ENCODE data around the gene PIK3C3. TPM values are rescaled to one million over a fixed set of nuclear protein-coding genes. Genes with fewer than 3 reads are reported as not detected.
A peak's percentile ranks its signal among the peaks of the same experiment; 100 is the strongest.
"Not testable (repeated sequence)": the region's sequence is repeated elsewhere in the genome, so short reads cannot be mapped to it uniquely, and the experiment has no call there.

PIK3C3 gene
- total and polyA plus RNA-seq, 5 experiments from 2014 or later, result 25.1 to 73.0 (median 38.8) TPM

- DNase-seq, result no peak
- Mint-ChIP-seq H3K36me3 (peaks cover 0 to 84% (median 34%) of the 10 kb centered on the region in 3 donors), H3K9me3 (no peaks in the 10 kb centered on the region), H3K27me3 (no peaks in the 10 kb centered on the region), H3K27ac (no peak overlapping the region), H3K4me1 (peaks cover 0 to 4% (median 1%) of the 10 kb centered on the region in 4 donors), H3K4me3 (no peak overlapping the region)
- POLR2A ChIA-PET, result no interaction called here
- ATAC-seq, result no peak
These were observed 77.4 kb downstream of the PIK3C3 start for GRCh38 chr18:42032447-42032846.

- H3K4me1 Mint-ChIP-seq, result peaks cover 0 to 4% (median 1%) of the 10 kb centered on the region in 4 donors
- POLR2A ChIA-PET, result no interaction called here
- H3K4me3 Mint-ChIP-seq, result no peak overlapping the region
- no peak overlapping the region for H3K27ac Mint-ChIP-seq
- no peaks in the 10 kb centered on the region for H3K9me3 Mint-ChIP-seq
- H3K27me3 Mint-ChIP-seq, result no peaks in the 10 kb centered on the region
- peaks cover 0 to 90% (median 37%) of the 10 kb centered on the region in 3 donors for H3K36me3 Mint-ChIP-seq
- no peak for DNase-seq
- no peak for ATAC-seq
These were observed 78.2 kb downstream of the PIK3C3 start for GRCh38 chr18:42033137-42033810.

GRCh38 chr18:42038936-42039335, 83.9 kb downstream of the PIK3C3 start:
- POLR2A ChIA-PET, result no interaction called here
- peak overlapping the region in 1 of 10 donors; percentile 20 for H3K27ac Mint-ChIP-seq
- H3K27me3 Mint-ChIP-seq, result no peaks in the 10 kb centered on the region
- ATAC-seq (no peak), DNase-seq (no peak)
- H3K9me3 Mint-ChIP-seq, result no peaks in the 10 kb centered on the region
- H3K4me3 Mint-ChIP-seq, result no peak overlapping the region
- H3K4me1 Mint-ChIP-seq, result peaks cover 0 to 9% (median 2%) of the 10 kb centered on the region in 4 donors
- H3K36me3 Mint-ChIP-seq, result peaks cover 0 to 95% (median 28%) of the 10 kb centered on the region in 3 donors

GRCh38 chr18:42039396-42039795, 84.4 kb downstream of the PIK3C3 start:
- no peak for DNase-seq
- no peaks in the 10 kb centered on the region for H3K27me3 Mint-ChIP-seq
- H3K9me3 Mint-ChIP-seq, result no peaks in the 10 kb centered on the region
- peaks cover 0 to 96% (median 25%) of the 10 kb centered on the region in 3 donors for H3K36me3 Mint-ChIP-seq
- H3K4me3 Mint-ChIP-seq, result no peak overlapping the region
- ATAC-seq, result no peak
- peak overlapping the region in 2 of 10 donors; percentile 20 to 59 for H3K27ac Mint-ChIP-seq
- POLR2A ChIA-PET, result no interaction called here
- peaks cover 0 to 9% (median 2%) of the 10 kb centered on the region in 4 donors for H3K4me1 Mint-ChIP-seq

- no peak for DNase-seq
- H3K27ac Mint-ChIP-seq, result no peak overlapping the region
- H3K4me3 Mint-ChIP-seq, result no peak overlapping the region
- H3K36me3 Mint-ChIP-seq, result peaks cover 0 to 90% (median 21%) of the 10 kb centered on the region in 3 donors
- H3K4me1 Mint-ChIP-seq, result peaks cover 0 to 9% (median 2%) of the 10 kb centered on the region in 4 donors
- no peaks in the 10 kb centered on the region for H3K9me3 Mint-ChIP-seq
- ATAC-seq, result no peak
- H3K27me3 Mint-ChIP-seq, result no peaks in the 10 kb centered on the region
- POLR2A ChIA-PET, result no interaction called here
These were observed 86.8 kb downstream of the PIK3C3 start for GRCh38 chr18:42041793-42042192.

- no peaks in the 10 kb centered on the region for H3K27me3 Mint-ChIP-seq
- peak overlapping the region in 2 of 10 donors; percentile 44 to 53 for H3K27ac Mint-ChIP-seq
- H3K4me1 Mint-ChIP-seq, result peaks cover 0 to under 1% (median 0%) of the 10 kb centered on the region in 4 donors
- ATAC-seq (no peak), DNase-seq (no peak)
- POLR2A ChIA-PET, result no interaction called here
- no peaks in the 10 kb centered on the region for H3K9me3 Mint-ChIP-seq
- no peak overlapping the region for H3K4me3 Mint-ChIP-seq
- H3K36me3 Mint-ChIP-seq, result peaks cover 0 to 84% (median 21%) of the 10 kb centered on the region in 3 donors
These were observed 90.3 kb downstream of the PIK3C3 start for GRCh38 chr18:42045346-42045745.

GRCh38 chr18:42047721-42048120, 92.7 kb downstream of the PIK3C3 start:
- DNase-seq, result no peak
- Mint-ChIP-seq H3K27me3 (no peaks in the 10 kb centered on the region), H3K27ac (peak overlapping the region in 4 of 10 donors; percentile 10 to 35 (median 24)), H3K4me1 (peaks cover 3 to 6% (median 5%) of the 10 kb centered on the region in 4 donors), H3K9me3 (no peaks in the 10 kb centered on the region), H3K36me3 (peaks cover 0 to 69% (median 16%) of the 10 kb centered on the region in 3 donors), H3K4me3 (no peak overlapping the region)
- POLR2A ChIA-PET, result no interaction called here
- no peak for ATAC-seq

GRCh38 chr18:42048158-42048557, 93.1 kb downstream of the PIK3C3 start:
- no peaks in the 10 kb centered on the region for H3K9me3 Mint-ChIP-seq
- peak overlapping the region in 2 of 10 donors; percentile 30 to 35 for H3K27ac Mint-ChIP-seq
- POLR2A ChIA-PET, result no interaction called here
- peaks cover 0 to 68% (median 16%) of the 10 kb centered on the region in 3 donors for H3K36me3 Mint-ChIP-seq
- ATAC-seq, result no peak
- peaks cover 5 to 10% (median 6%) of the 10 kb centered on the region in 4 donors for H3K4me1 Mint-ChIP-seq
- no peak for DNase-seq
- no peaks in the 10 kb centered on the region for H3K27me3 Mint-ChIP-seq
- H3K4me3 Mint-ChIP-seq, result no peak overlapping the region

GRCh38 chr18:42049536-42049935, 94.5 kb downstream of the PIK3C3 start:
- H3K27me3 Mint-ChIP-seq, H3K9me3 Mint-ChIP-seq, POLR2A ChIA-PET, ATAC-seq, H3K4me3 Mint-ChIP-seq, DNase-seq: not testable (repeated sequence)
- H3K36me3 Mint-ChIP-seq, result peaks cover 0 to 59% (median 19%) of the 10 kb centered on the region in 3 donors
- peak overlapping the region in 1 of 10 donors; percentile 34 for H3K27ac Mint-ChIP-seq
- H3K4me1 Mint-ChIP-seq, result peaks cover 5 to 14% (median 7%) of the 10 kb centered on the region in 4 donors

- H3K4me1 Mint-ChIP-seq, result peaks cover 5 to 14% (median 7%) of the 10 kb centered on the region in 4 donors
- no peak for ATAC-seq
- DNase-seq, result no peak
- no peak overlapping the region for H3K27ac Mint-ChIP-seq
- H3K4me3 Mint-ChIP-seq, result no peak overlapping the region
- peaks cover 0 to 57% (median 19%) of the 10 kb centered on the region in 3 donors for H3K36me3 Mint-ChIP-seq
- no peaks in the 10 kb centered on the region for H3K9me3 Mint-ChIP-seq
- no peaks in the 10 kb centered on the region for H3K27me3 Mint-ChIP-seq
- POLR2A ChIA-PET, result no interaction called here
These were observed 96.4 kb downstream of the PIK3C3 start for GRCh38 chr18:42051411-42051810.

GRCh38 chr18:42052122-42052708, 97.2 kb downstream of the PIK3C3 start:
- Mint-ChIP-seq H3K27me3 (no peaks in the 10 kb centered on the region), H3K36me3 (peaks cover 0 to 59% (median 19%) of the 10 kb centered on the region in 3 donors), H3K4me3 (no peak overlapping the region), H3K4me1 (peaks cover 5 to 14% (median 7%) of the 10 kb centered on the region in 4 donors), H3K9me3 (no peaks in the 10 kb centered on the region), H3K27ac (peak overlapping the region in 2 of 10 donors; percentile 5 to 18)
- DNase-seq (peak in 1 of 10 donors; percentile 4), ATAC-seq (no peak)
- POLR2A ChIA-PET, result no interaction called here

- peaks cover 0 to 57% (median 24%) of the 10 kb centered on the region in 3 donors for H3K36me3 Mint-ChIP-seq
- H3K27ac Mint-ChIP-seq, result peak overlapping the region in 4 of 10 donors; percentile 18 to 80 (median 60)
- POLR2A ChIA-PET, result no interaction called here
These were observed 98.3 kb downstream of the PIK3C3 start for GRCh38 chr18:42053188-42053781.

GRCh38 chr18:42064109-42064508, 109.1 kb downstream of the PIK3C3 start:
- ATAC-seq, result no peak
- Mint-ChIP-seq H3K27ac (no peak overlapping the region), H3K4me1 (peaks cover 0 to 5% (median 0%) of the 10 kb centered on the region in 4 donors), H3K9me3 (no peaks in the 10 kb centered on the region), H3K36me3 (peaks cover 12 to 73% (median 39%) of the 10 kb centered on the region in 3 donors), H3K4me3 (no peak overlapping the region), H3K27me3 (no peaks in the 10 kb centered on the region)
- no peak for DNase-seq
- POLR2A ChIA-PET, result no interaction called here

More at GRCh38 chr18:42053188-42053781, 98.3 kb downstream of the PIK3C3 start:
- DNase-seq (peak; percentile 20 to 68 (median 45)), ATAC-seq (peak; percentile 57 to 65)
- Mint-ChIP-seq H3K27me3 (no peaks in the 10 kb centered on the region), H3K4me1 (peaks cover 5 to 14% (median 7%) of the 10 kb centered on the region in 4 donors), H3K4me3 (no peak overlapping the region), H3K9me3 (no peaks in the 10 kb centered on the region)

Data from naive thymus-derived CD8-positive, alpha-beta T cell (primary cell).